ENCODE results near the gene WIPF1. TPM values are rescaled to one million over a fixed set of nuclear protein-coding genes. Genes with fewer than 3 reads are reported as not detected.

Gene WIPF1

DNA sequence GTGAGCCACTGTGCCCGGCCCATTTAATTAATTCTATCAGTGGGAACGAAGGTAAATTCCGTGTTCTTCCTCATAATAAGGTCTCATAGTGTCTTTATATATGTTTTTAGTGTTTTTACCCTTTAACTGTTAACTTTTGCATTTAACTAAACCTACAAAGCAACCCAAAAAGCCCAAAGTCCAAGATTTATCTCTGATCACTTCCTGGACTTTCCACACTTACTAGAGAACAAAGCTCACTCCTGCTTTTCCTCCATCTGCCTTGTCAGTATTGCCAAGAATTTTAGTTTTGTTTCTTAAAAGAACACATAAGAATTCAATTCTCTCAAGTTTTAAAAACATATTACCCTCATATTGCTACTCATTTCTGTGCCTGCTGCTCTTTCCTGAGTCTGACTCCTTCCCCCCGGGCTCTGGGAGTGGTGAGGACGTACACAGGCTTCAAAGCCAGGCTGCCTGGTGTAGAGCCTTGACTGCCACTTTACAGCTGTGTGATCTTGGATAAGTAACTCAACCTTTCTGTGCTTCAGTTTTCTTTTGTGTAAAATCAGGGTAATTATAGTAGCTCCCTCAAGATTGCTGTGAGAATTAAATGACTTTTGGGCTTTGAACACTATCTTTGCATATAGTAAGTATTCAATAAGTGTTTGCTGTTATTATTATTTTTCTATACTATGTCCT is 85.9 kb downstream of the WIPF1 start:
- Histone ChIP-seq H3K4me3 (ENCODE audit: low read length) (no peak overlapping the region), H2BK120ac (ENCODE audit: low read depth, low read length) (no peak overlapping the region), H3K79me2 (ENCODE audit: control insufficient read depth, insufficient read depth, low read length) (no peaks in the 10 kb centered on the region), H3K27me3 (ENCODE audit: insufficient read depth, low read length, poor library complexity) (no peaks in the 10 kb centered on the region), H3K18ac (ENCODE audit: low read length) (no peak overlapping the region), H3K36me3 (ENCODE audit: control insufficient read depth, insufficient read depth, low read length) (no peaks in the 10 kb centered on the region), H3K79me1 (ENCODE audit: low read length) (no peaks in the 10 kb centered on the region), H4K8ac (ENCODE audit: low read depth, low read length) (no peak overlapping the region), H3K56ac (ENCODE audit: low read length) (no peak overlapping the region), H2BK5ac (ENCODE audit: low read length) (no peak overlapping the region), H2BK15ac (replicated peaks; ENCODE audit: low read depth) (no peak overlapping the region), H3K4ac (ENCODE audit: low read depth, low read length) (no peak overlapping the region), H4K5ac (ENCODE audit: low read length) (no peak overlapping the region), H3K9ac (ENCODE audit: low read length) (no peak overlapping the region), H3K4me1 (ENCODE audit: control insufficient read depth, low read depth, low read length) (no peaks in the 10 kb centered on the region), H3K23ac (ENCODE audit: low read length) (no peak overlapping the region), H3K4me2 (ENCODE audit: low read length) (no peak overlapping the region), H3K27ac (ENCODE audit: low read depth, low read length) (no peak overlapping the region), H2AK5ac (ENCODE audit: low read length) (no peak overlapping the region)
- DNase-seq: no peak
- no CpG with 5 or more reads among the region's 5 CpGs for WGBS (ENCODE audit: extremely low coverage, insufficient coverage, low lambda C conversion rate)

DNA sequence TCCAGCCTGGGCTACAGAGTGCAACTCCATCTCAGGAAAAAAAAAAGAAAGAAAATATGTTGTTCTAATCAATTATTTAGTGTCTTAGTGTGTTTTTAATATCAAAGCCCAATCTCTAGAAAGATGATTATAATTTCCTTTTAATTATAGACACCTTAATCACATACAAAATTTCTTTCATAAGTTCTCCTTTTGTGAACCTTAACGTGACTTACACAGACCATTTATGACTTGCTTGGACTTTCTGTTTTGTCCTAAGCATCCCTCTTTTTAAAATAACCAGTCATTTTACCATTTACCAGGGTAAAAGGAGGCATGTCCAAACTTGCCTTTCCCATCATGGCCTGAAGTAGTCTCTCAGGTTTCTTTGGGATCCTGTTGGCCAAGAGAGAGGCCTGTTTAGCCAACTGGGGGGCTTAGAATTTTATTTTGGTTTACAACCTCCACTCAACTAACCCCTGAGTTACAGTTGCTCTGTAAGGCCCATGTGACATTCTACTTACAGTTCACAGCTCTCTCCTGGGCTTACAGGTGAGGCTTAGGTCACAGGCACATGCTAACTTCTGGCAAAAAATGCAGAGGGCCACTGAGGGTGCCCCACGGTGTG is 86.9 kb downstream of the WIPF1 start:
- Histone ChIP-seq H3K36me3 (ENCODE audit: control insufficient read depth, insufficient read depth, low read length) (no peaks in the 10 kb centered on the region), H3K56ac (ENCODE audit: low read length) (no peak overlapping the region)

More for the DNA sequence above, 86.9 kb downstream of the WIPF1 start:
- H3K4me2 ChIP-seq (ENCODE audit: low read length): no peak overlapping the region
- no peak overlapping the region for H2BK120ac ChIP-seq (ENCODE audit: low read depth, low read length)
- no peak overlapping the region for H3K23ac ChIP-seq (ENCODE audit: low read length)
- H3K4ac ChIP-seq (ENCODE audit: low read depth, low read length): no peak overlapping the region
- no peaks in the 10 kb centered on the region for H3K79me1 ChIP-seq (ENCODE audit: low read length)
- no peak overlapping the region for H3K18ac ChIP-seq (ENCODE audit: low read length)
- no peak overlapping the region for H2BK15ac ChIP-seq (replicated peaks; ENCODE audit: low read depth)
- H4K5ac ChIP-seq (ENCODE audit: low read length): no peak overlapping the region
- no peaks in the 10 kb centered on the region for H3K79me2 ChIP-seq (ENCODE audit: control insufficient read depth, insufficient read depth, low read length)
- peak; percentile 75 for DNase-seq
- H2AK5ac ChIP-seq (ENCODE audit: low read length): no peak overlapping the region
- no peak overlapping the region for H4K8ac ChIP-seq (ENCODE audit: low read depth, low read length)
- H3K4me3 ChIP-seq (ENCODE audit: low read length): no peak overlapping the region
- H3K27me3 ChIP-seq (ENCODE audit: insufficient read depth, low read length, poor library complexity): no peaks in the 10 kb centered on the region
- H3K27ac ChIP-seq (ENCODE audit: low read depth, low read length): no peak overlapping the region
- WGBS (ENCODE audit: extremely low coverage, insufficient coverage, low lambda C conversion rate): no CpG with 5 or more reads among the region's 2 CpGs
- no peak overlapping the region for H2BK5ac ChIP-seq (ENCODE audit: low read length)
- no peaks in the 10 kb centered on the region for H3K4me1 ChIP-seq (ENCODE audit: control insufficient read depth, low read depth, low read length)
- H3K9ac ChIP-seq (ENCODE audit: low read length): no peak overlapping the region

Small RNAs within 50 kb of the gene (small RNA-seq; reads per million reads assigned to genes)
- not detected for gene RNU6-5P (ENCODE audit: insufficient read depth)

Measured in mesendoderm (in vitro differentiated cells).